WTC11 (cell line): ENCODE data around the gene DPY30. TPM values are rescaled to one million over a fixed set of nuclear protein-coding genes. Genes with fewer than 3 reads are reported as not detected.

Experiments used
- ATAC-seq: fragments of 200-7000 bp; cut with Tn5 transposase; 2 replicates; pipeline ENCODE4 v1.10.0; 2021; ENCODE audit warnings: mild to moderate bottlenecking, moderate library complexity
- CTCF ChIA-PET: fragments of 300-600 bp; sonication (Branson Sonifier 250); formaldehyde crosslinking; loops from one replicate; lab custom pipeline; 2021; ENCODE audit warnings: antibody characterized with exemption; lab: Charles Lee
- POLR2A ChIA-PET: fragments of 350-600 bp; sonication (Branson Sonifier 250); formaldehyde crosslinking; loops from one replicate; lab custom pipeline; 2021; ENCODE audit warnings: antibody characterized with exemption; lab: Charles Lee
- DNase-seq: peaks from one replicate; pipeline ENCODE4 v3.0.0; 2021; ENCODE audit warnings: low spot score
- H3K27ac Mint-ChIP-seq: 2 replicates; pipeline ENCODE4 v1.8.0; 2021; ENCODE audit warnings: mixed read lengths
- H3K27me3 Mint-ChIP-seq: 2 replicates; pipeline ENCODE4 v1.8.0; 2021; ENCODE audit warnings: low read depth, mild to moderate bottlenecking, moderate library complexity, mixed read lengths
- H3K36me3 Mint-ChIP-seq: 2 replicates; pipeline ENCODE4 v1.8.0; 2021; ENCODE audit warnings: mixed read lengths
- H3K4me1 Mint-ChIP-seq: 2 replicates; pipeline ENCODE4 v1.8.0; 2022; ENCODE audit warnings: mixed read lengths
- H3K4me3 Mint-ChIP-seq: 2 replicates; pipeline ENCODE4 v1.8.0; 2021; ENCODE audit warnings: mild to moderate bottlenecking, moderate library complexity, mixed read lengths
- H3K9me3 Mint-ChIP-seq: 2 replicates; pipeline ENCODE4 v1.8.0; 2021; ENCODE audit warnings: mixed read lengths
- ARID4B ChIP-seq: sonication (generic); formaldehyde crosslinking; IDR thresholded peaks from 2 replicates; pipeline ENCODE4 v1.8.0; 2023; ENCODE audit warnings: missing genetic modification reagents, mild to moderate bottlenecking, borderline replicate concordance
- ATF6 ChIP-seq: sonication (generic); formaldehyde crosslinking; IDR thresholded peaks from 2 replicates; pipeline ENCODE4 v1.8.1; 2023; ENCODE audit warnings: mild to moderate bottlenecking, missing genetic modification reagents
- CREM ChIP-seq: sonication (generic); formaldehyde crosslinking; IDR thresholded peaks from 2 replicates; pipeline ENCODE4 v1.8.1; 2022; ENCODE audit warnings: mild to moderate bottlenecking, missing genetic modification reagents, moderate library complexity
- CTCF ChIP-seq: fragments of 200-600 bp; IDR thresholded peaks from 2 replicates; pipeline ENCODE4 v1.8.0; 2022; ENCODE audit warnings: antibody characterized with exemption
- E2F5 ChIP-seq: sonication (generic); formaldehyde crosslinking; IDR thresholded peaks from 2 replicates; pipeline ENCODE4 v1.8.1; 2022; ENCODE audit warnings: mild to moderate bottlenecking, moderate library complexity, missing genetic modification reagents
- ETV6 ChIP-seq: sonication (generic); formaldehyde crosslinking; IDR thresholded peaks from 2 replicates; pipeline ENCODE4 v1.8.1; 2022; ENCODE audit warnings: mild to moderate bottlenecking, missing genetic modification reagents
- FOXK1 ChIP-seq: sonication (generic); formaldehyde crosslinking; IDR thresholded peaks from 2 replicates; pipeline ENCODE4 v1.8.0; 2022; ENCODE audit warnings: mild to moderate bottlenecking, moderate library complexity, missing genetic modification reagents
- FOXP4 ChIP-seq: sonication (generic); formaldehyde crosslinking; IDR thresholded peaks from 2 replicates; pipeline ENCODE4 v1.8.0; 2022; ENCODE audit warnings: mild to moderate bottlenecking, missing genetic modification reagents
- GABPB1 ChIP-seq: sonication (generic); formaldehyde crosslinking; IDR thresholded peaks from 2 replicates; pipeline ENCODE4 v1.8.1; 2023; ENCODE audit warnings: mild to moderate bottlenecking, missing genetic modification reagents
- MAX ChIP-seq: sonication (generic); formaldehyde crosslinking; IDR thresholded peaks from 2 replicates; pipeline ENCODE4 v1.8.0; 2022; ENCODE audit warnings: mild to moderate bottlenecking, missing genetic modification reagents
- MYBL2 ChIP-seq: sonication (generic); formaldehyde crosslinking; IDR thresholded peaks from 2 replicates; pipeline ENCODE4 v1.8.1; 2023; ENCODE audit warnings: mild to moderate bottlenecking, moderate library complexity, missing genetic modification reagents
- NR1H2 ChIP-seq: sonication (generic); formaldehyde crosslinking; IDR thresholded peaks from 2 replicates; pipeline ENCODE4 v1.9.0; 2021; ENCODE audit warnings: mild to moderate bottlenecking, moderate library complexity, missing genetic modification reagents
- SP1 ChIP-seq: sonication (generic); formaldehyde crosslinking; conservative IDR thresholded peaks from 2 replicates; pipeline ENCODE4 v1.8.1; 2022; ENCODE audit warnings: missing genetic modification reagents
- USF1 ChIP-seq: sonication (generic); formaldehyde crosslinking; IDR thresholded peaks from 2 replicates; pipeline ENCODE4 v1.8.0; 2022; ENCODE audit warnings: mild to moderate bottlenecking, missing genetic modification reagents
- ZNF232 ChIP-seq: sonication (generic); formaldehyde crosslinking; IDR thresholded peaks from 2 replicates; pipeline ENCODE4 v1.8.0; 2022; ENCODE audit warnings: mild to moderate bottlenecking, missing genetic modification reagents
- ZNF263 ChIP-seq: sonication (generic); formaldehyde crosslinking; IDR thresholded peaks from 2 replicates; pipeline ENCODE4 v1.8.1; 2022; ENCODE audit warnings: low read depth, mild to moderate bottlenecking, moderate library complexity, missing genetic modification reagents
- ZNF281 ChIP-seq: sonication (generic); formaldehyde crosslinking; IDR thresholded peaks from 2 replicates; pipeline ENCODE4 v1.8.0; 2023; ENCODE audit warnings: mild to moderate bottlenecking, missing genetic modification reagents
- total RNA-seq: library from RNA; stranded (reverse); gene quantifications from 3 replicates; pipeline ENCODE4 v1.2.3, GENCODE V29; 2021

Gene DPY30
- total RNA-seq, 1 experiment from 2014 or later, result 116 TPM

- no peaks in the 10 kb centered on the region for H3K9me3 Mint-ChIP-seq
- H3K4me3 Mint-ChIP-seq, result peak within 1 kb of the TSS; percentile 95
- peaks cover 20% of the 10 kb centered on the region for H3K4me1 Mint-ChIP-seq
- TF ChIP-seq ZNF281 (CRISPR knock-in tag), result no peak
- TF ChIP-seq CREM (CRISPR knock-in tag), result peak; percentile 84
- TF ChIP-seq MYBL2, result no peak
- peak; percentile 44; the same call in 1 of the 2 replicates for TF ChIP-seq E2F5 (CRISPR knock-in tag)
- TF ChIP-seq ZNF263, result peak; percentile 78; the same call in 1 of the 2 replicates
- TF ChIP-seq MAX (CRISPR knock-in tag), result peak; percentile 70
- peak; percentile 67; the same call in 1 of the 2 replicates for TF ChIP-seq ZNF232
- no peak for TF ChIP-seq ATF6 (CRISPR knock-in tag)
- peak; percentile 68; the same call in 1 of the 2 replicates for TF ChIP-seq ETV6
- TF ChIP-seq ARID4B (CRISPR knock-in tag), result no peak
- peak; percentile 79; the same call in 1 of the 2 replicates for TF ChIP-seq FOXP4 (CRISPR knock-in tag)
- TF ChIP-seq SP1, result peak; percentile 81
- 0 out of 2 replicates have a peak, but pooled peaks have one; percentile 22 for TF ChIP-seq USF1 (CRISPR knock-in tag)
- TF ChIP-seq GABPB1 (CRISPR knock-in tag), result peak; percentile 70
- no peak for TF ChIP-seq NR1H2 (CRISPR knock-in tag)
- TF ChIP-seq FOXK1 (CRISPR knock-in tag), result peak; percentile 96
- no peak for TF ChIP-seq CTCF
- DNase-seq (peak; percentile 98), ATAC-seq (peak; percentile 93)
- no peaks in the 10 kb centered on the region for H3K27me3 Mint-ChIP-seq
- no peaks in the 10 kb centered on the region for H3K36me3 Mint-ChIP-seq
- CTCF ChIA-PET, result interaction anchor here (0.6 to 3.2 kb wide), 10 partner anchors 11 to 334 kb away, joined by 3 to 25 read pairs (median 4); partner anchors contain the start of genes DPY30 and SLC30A6
- POLR2A ChIA-PET, result interaction anchor here (0.5 to 3.9 kb wide), 7 partner anchors 24 to 139 kb away, joined by 3 to 56 read pairs (median 4); partner anchors contain the start of genes DPY30 and SLC30A6
- H3K27ac Mint-ChIP-seq, result peak within 1 kb of the TSS; percentile 96
Measured at GRCh38 chr2:32063310-32064020, 23.9 kb upstream of the DPY30 start, which contains the start of gene SPAST. SPAST (plus strand) TSS chr2:32063556; CDS start chr2:32063832, 276 bp downstream.
